GM19240 (cell line): ENCODE results near the gene ULBP2.
"Not testable (repeated sequence)": the region's sequence is repeated elsewhere in the genome, so short reads cannot be mapped to it uniquely, and the experiment has no call there.

Experiments
- DNase-seq: peaks from one replicate; pipeline ENCODE4 v3.0.0; 2011; ENCODE audit warnings: low spot score; ENCODE audit not compliant: insufficient read length

Gene ULBP2

DNA sequence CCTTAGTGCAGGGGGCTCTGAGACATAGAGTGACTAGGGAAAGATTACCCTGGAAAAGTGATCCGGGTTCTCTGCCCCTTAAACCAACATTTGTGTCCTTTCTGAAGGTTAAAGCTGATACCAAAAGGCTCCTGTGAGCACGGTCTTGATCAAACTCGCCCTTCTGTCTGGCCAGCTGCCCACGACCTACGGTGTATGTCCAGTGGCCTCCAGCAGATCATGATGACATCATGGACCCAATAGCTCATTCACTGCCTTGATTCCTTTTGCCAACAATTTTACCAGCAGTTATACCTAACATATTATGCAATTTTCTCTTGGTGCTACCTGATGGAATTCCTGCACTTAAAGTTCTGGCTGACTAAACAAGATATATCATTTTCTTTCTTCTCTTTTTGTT, 6.8 kb downstream of the ULBP2 start:
- no peak for DNase-seq

DNA sequence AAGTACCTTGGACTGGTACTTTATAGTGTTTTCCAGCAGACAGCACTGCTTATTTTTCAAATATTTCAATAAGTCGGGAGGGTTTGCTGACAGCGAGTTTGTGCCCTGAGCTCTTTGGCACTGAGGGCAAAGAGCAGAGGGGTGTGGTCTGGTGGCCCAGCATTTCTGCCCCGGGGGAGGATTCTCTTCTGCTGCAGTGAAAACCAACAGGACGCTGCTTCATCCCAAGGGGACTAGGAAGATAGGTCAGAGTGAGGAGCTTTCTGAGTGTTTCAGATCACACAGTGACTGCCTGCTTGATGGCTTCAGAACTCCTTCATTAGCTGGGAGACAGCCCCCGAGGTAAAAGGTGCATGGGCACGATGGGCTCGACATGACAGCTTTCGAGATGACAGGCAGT, 8.6 kb downstream of the ULBP2 start:
- no peak for DNase-seq

- DNase-seq, result no peak
Observed at GRCh38 chr6:149951096-149951495, 9.3 kb downstream of the ULBP2 start.

GRCh38 chr6:149951626-149952025, 9.8 kb downstream of the ULBP2 start:
- no peak for DNase-seq

- not testable (repeated sequence) for DNase-seq
Observed at GRCh38 chr6:149953390-149953789, 11.6 kb downstream of the ULBP2 start.

DNA sequence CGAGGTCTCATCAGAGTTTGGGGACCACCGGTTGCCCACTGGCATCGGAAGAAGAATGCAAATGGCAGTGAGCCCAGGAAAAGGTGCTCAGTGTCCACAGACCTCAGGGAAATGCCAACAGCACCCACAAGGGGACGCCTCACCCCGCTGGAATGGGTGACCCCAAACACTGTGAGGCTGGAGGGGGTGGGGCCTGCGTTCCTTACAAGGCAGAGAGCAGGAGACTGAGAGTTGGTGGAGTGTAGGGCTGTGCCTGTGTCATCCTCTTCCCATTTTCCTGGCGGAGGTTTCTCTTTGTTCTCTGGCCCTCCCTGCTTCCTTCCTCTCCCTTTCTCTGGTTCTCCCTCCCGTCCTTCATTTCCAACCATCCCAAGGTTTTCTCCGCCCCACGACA, 12.1 kb downstream of the ULBP2 start:
- not testable (repeated sequence) for DNase-seq

GRCh38 chr6:149954328-149954983, 12.6 kb downstream of the ULBP2 start:
- DNase-seq, result not testable (repeated sequence)

DNA sequence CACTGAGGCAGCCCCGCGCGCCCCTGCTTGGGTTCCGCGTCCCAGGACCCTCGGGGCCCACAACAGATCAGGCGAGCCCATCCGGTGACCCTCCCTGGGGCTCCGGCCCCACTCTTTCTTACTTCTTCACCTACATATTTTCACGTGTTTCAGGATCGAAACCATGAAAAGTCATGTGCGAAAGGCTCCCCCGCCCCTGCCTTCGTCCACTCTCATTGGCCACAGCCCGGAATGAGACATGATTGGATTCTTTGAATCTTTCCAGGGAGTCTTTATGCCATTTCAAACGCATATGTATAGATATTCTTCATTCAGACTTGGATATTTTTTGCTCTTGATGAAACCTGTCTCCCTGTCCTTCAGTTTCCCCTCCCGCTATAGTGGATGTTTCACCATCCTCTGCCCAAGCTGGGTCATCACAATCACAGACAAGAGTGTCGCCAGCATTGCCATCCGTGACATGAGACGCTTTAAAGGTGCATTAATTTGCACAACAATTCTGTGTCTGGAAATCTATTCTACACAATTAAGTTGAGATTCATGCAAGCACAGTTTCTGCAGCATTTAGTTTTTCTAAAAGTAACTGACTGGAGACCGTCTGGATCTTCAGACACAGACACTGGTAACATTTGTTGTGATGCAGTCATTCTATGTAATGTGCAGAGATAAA, 13.3 kb downstream of the ULBP2 start:
- not testable (repeated sequence) for DNase-seq

GRCh38 chr6:149955654-149956317, 14.0 kb downstream of the ULBP2 start:
- DNase-seq, result not testable (repeated sequence)

DNA sequence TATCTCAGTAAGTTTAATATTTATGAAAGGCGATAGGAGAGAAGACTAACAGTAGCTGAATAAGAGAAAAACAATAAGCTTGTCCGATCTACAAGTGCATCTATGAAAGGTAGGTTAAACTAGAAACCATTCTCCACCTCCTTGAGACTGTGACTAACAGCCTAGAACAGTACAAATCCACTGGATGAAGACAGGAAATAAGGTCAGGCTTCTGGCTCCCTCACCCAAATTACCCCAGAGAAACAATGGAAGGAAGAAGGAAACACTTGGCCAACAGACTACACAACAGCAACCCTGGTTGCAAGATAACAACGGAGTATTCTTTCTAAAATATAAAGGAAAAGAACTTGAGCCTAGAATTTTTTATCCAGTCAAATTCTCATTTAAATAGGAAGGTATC, 16.3 kb downstream of the ULBP2 start:
- DNase-seq, result not testable (repeated sequence)

DNA sequence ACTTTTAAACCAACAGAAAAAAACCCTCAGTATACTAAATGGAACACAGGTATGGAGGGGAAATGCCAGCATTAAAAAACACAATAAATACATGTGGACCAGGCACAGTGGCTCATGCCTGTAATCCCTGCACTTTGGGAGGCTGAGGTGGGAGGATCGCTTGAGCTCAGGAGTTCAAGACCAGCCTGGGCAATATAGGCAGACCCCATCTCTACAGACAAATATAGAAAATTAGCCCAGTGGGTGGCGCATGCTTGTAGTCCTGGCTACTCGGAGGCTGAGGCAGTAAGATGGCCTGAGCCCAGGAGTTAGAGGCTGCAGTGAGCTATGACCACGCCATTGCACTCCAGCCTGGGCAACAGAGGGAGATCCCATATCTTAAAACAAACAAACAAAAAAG, 18.0 kb downstream of the ULBP2 start:
- DNase-seq, result not testable (repeated sequence)

DNA sequence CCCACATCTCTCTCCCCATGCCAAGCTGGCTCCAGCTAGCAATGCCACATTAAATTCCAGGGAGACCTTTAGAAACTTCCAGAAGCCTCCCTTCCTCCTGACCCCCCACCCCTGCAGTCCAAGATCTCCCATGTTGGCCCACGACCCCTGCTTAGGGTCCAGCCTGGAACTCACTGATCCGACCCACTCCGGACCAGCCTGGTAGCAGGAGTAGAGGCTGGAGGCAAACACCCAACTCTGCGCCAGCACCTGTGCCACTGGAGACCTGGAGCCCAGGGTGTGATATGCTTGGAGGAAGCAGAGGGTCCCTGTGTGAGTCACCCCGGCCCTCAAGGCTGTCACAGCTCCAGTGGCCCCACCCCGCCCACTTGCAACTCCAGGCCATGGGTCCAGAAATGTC, 18.7 kb downstream of the ULBP2 start:
- DNase-seq, result no peak

DNA sequence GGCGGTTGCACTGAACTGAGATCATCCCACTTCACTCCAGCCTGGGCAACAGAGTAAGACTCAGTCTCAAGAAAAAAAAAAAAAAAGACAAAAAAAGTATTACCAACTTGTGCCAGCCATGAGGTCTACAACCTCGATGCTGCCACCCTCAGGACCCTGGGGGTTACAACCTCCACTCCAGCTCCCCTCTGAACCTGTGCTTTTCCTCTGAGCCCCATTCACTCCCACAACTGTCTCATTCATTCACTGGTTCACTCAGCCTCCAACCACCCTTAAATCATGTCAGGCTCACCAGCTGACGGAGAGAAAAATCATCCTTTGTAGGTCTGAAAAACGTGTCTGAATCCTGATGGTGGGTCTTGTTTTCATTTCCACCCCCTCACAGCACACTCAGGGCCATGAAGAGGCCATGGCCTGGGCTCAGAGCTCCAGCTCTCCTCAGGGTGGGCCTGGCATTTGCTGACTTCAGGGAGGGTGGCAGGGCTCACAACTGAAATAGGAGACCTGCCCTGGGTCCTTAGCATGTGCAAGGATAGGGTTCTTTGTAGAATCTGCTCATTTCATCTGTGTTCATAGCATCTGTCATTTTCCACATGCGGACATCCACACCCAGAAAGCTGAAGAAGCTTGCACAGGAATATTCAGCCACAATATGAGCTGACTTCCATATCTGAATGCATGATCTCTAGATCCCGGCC, 20.1 kb downstream of the ULBP2 start:
- DNase-seq, result no peak

GRCh38 chr6:149962461-149963211, 20.8 kb downstream of the ULBP2 start:
- no peak for DNase-seq

DNA sequence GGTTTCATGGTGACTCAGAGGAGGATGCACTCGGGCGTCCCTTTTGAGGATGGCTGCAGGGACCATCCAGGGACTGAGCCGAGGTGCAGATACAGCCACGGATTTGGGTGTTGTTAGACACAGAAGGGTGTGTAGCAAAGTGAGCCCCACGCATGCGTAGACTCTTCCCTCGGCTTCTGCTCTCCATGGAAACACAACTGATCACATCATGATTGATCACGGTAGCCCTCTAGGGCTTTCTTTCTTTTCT, 21.3 kb downstream of the ULBP2 start:
- DNase-seq, result no peak

GRCh38 chr6:149963462-149964307, 21.9 kb downstream of the ULBP2 start, which contains the start of gene ULBP1:
ULBP1 (plus strand) TSS chr6:149963943; CDS start chr6:149964050, 107 bp downstream.
- DNase-seq, result no peak

DNA sequence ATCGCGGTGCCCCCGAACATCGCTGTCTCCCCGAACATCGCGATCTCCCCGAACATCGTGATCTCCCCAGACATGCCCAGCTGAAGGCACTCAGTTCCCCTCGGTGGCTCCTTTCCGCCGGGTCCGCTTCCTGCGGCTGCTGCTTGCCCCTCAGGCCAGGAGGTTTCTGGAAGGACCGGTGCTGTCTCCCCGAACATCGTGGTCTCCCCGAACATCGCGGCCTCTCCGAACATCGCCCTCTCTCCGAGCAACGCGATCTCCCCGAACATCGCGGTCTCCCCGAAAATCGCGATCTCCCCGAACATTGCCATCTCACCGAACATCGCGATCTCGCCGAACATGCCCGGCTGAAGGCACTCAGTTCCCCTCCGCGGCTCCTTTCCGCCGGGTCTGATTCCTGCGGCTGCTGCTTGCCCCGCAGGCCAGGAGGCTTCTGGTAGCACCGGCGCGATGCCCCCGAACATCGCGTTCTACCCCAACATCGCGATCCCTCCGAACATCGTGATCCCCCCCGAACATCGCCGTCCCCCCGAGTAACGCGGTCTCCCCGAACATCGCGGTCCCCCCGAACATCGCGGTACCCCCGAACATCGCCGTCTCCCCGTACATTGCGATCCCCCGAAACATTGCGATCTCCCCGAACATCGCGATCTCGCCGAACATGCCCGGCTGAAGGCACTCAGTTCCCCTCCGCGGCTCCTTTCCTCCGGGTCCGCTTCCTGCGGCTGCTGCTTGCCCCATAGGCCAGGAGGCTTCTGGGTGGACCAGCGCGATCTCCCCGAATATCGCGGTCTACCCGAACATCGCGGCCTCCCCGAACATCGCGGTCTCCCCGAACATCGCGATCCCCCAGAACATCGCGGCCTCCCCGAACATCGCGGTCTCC, 22.7 kb downstream of the ULBP2 start:
- no peak for DNase-seq

DNA sequence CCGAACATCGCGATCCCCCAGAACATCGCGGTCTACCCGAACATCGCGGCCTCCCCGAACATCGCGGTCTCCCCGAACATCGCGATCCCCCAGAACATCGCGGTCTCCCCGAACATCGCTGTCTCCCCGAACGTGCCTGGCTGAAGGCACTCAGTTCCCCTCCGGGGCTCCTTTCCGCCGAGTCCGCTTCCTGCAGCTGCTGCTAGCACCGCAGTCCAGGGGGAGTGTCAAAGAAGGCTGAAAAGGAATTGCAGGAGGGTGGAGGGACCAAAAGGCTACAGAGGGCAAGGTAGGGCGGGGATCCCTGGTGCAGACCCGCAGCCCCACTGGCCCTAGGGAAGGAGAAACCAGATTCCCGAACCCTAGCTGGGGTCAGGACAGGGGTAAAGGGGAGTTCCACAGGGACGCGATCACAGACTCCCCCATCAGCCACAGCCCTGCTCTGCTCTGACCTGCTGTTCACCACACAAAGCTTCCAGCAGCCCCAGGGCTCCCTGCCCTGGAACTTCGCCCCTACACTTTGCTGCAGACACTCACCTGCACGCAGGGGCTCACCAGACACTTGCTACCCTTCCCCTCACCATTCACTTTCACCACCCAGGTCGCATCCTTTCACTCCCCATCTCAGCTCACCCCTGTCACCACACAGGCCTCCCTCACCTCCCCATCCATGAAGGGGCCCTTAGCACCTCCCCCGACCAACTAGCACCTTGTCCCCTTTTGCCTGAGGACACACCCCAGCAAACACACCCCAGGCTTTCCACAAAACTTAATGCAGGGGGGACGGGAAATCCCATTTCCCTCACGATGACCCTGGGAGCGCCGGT, 23.6 kb downstream of the ULBP2 start:
- no peak for DNase-seq

GRCh38 chr6:149966319-149966718, 24.5 kb downstream of the ULBP2 start:
- DNase-seq, result not testable (repeated sequence)
